ENCODE data around the gene HOXA7.

Gene HOXA7

GRCh38 chr7:27106181-27106900 is 50.1 kb downstream of the HOXA7 start:
- in situ Hi-C loops (cut with MboI; ENCODE audit: low sequenced_read_pairs, unreplicated experiment) = no loop called here
- TF ChIP-seq CTCF (IDR thresholded peaks at IDR 0.05; ENCODE audit: borderline replicate concordance, control extremely low read depth, extremely low read depth, insufficient read depth, missing control alignments) = no peak
- no peak for DNase-seq (ENCODE audit: low spot score)

- TF ChIP-seq CTCF (IDR thresholded peaks at IDR 0.05; ENCODE audit: borderline replicate concordance, control extremely low read depth, extremely low read depth, insufficient read depth, missing control alignments) = no peak
- no peak for DNase-seq (ENCODE audit: low spot score)
- in situ Hi-C loops (cut with MboI; ENCODE audit: low sequenced_read_pairs, unreplicated experiment) = no loop called here
These were observed 51.0 kb downstream of the HOXA7 start for GRCh38 chr7:27105301-27106031.

- no peak for TF ChIP-seq CTCF (IDR thresholded peaks at IDR 0.05; ENCODE audit: borderline replicate concordance, control extremely low read depth, extremely low read depth, insufficient read depth, missing control alignments)
- no peak for DNase-seq (ENCODE audit: low spot score)
- in situ Hi-C loops (cut with MboI; ENCODE audit: low sequenced_read_pairs, unreplicated experiment) = no loop called here
These were observed 52.0 kb downstream of the HOXA7 start for GRCh38 chr7:27104341-27105058.

All from GM13976 (cell line).